ENCODE results near the gene FAM76A. TPM values are rescaled to one million over a fixed set of nuclear protein-coding genes. Genes with fewer than 3 reads are reported as not detected.

Gene FAM76A
- total RNA-seq, 1 donor from 2014 or later, result 6.1 TPM

- H3K27me3 ChIP-seq (ENCODE audit: insufficient read depth, low read length), result peaks cover 10% of the 10 kb centered on the region
- H3K4me3 ChIP-seq (ENCODE audit: insufficient read depth, low read depth, low read length), result no peak overlapping the region
- FAIRE-seq (no peak), DNase-seq (ENCODE audit: low read depth) (no peak)
- no peaks in the 10 kb centered on the region for H3K4me1 ChIP-seq (ENCODE audit: insufficient read depth, low read length)
- Mint-ChIP-seq H3K27me3 (ENCODE audit: low read depth, unreplicated experiment) (peaks cover 7% of the 10 kb centered on the region), H3K4me1 (ENCODE audit: low read depth, unreplicated experiment) (peaks cover 14% of the 10 kb centered on the region), H3K4me3 (ENCODE audit: unreplicated experiment) (no peak overlapping the region), H3K9me3 (ENCODE audit: unreplicated experiment) (peaks cover 11% of the 10 kb centered on the region), H3K27ac (ENCODE audit: unreplicated experiment) (no peak overlapping the region), H3K36me3 (ENCODE audit: low read depth, unreplicated experiment) (peaks cover 6% of the 10 kb centered on the region)
- H3K9me3 ChIP-seq (ENCODE audit: insufficient read depth, low read depth, low read length), result no peaks in the 10 kb centered on the region
- H3K79me2 ChIP-seq (ENCODE audit: insufficient read depth, low read length), result no peaks in the 10 kb centered on the region
- no peak overlapping the region for H3K27ac ChIP-seq (ENCODE audit: low read depth, low read length)
- no peak overlapping the region for H2AFZ ChIP-seq (ENCODE audit: low read depth, low read length)
- H3K36me3 ChIP-seq (ENCODE audit: insufficient read depth, low read length), result no peaks in the 10 kb centered on the region
- H3K9ac ChIP-seq (ENCODE audit: low read length), result no peak overlapping the region
- H4K20me1 ChIP-seq (ENCODE audit: insufficient read depth, low read length), result no peaks in the 10 kb centered on the region
- H3K4me2 ChIP-seq (ENCODE audit: low read length), result no peak overlapping the region
- TF ChIP-seq CTCF (IDR thresholded peaks at IDR 0.05; ENCODE audit: insufficient read depth, low read depth, low read length), result no peak
- no peak for TF ChIP-seq EZH2 (IDR thresholded peaks at IDR 0.05; ENCODE audit: insufficient read depth, low read length)
Observed at GRCh38 chr1:27716262-27716895, 9.4 kb upstream of the FAM76A start.

- H3K4me2 ChIP-seq (ENCODE audit: low read length), result no peak overlapping the region
- H3K9ac ChIP-seq (ENCODE audit: low read length), result no peak overlapping the region
- H3K27me3 ChIP-seq (ENCODE audit: insufficient read depth, low read length), result peaks cover 6% of the 10 kb centered on the region
- DNase-seq (ENCODE audit: low read depth) (no peak), FAIRE-seq (no peak)
- no peaks in the 10 kb centered on the region for H3K4me1 ChIP-seq (ENCODE audit: insufficient read depth, low read length)
- H3K27ac ChIP-seq (ENCODE audit: low read depth, low read length), result no peak overlapping the region
- no peaks in the 10 kb centered on the region for H3K79me2 ChIP-seq (ENCODE audit: insufficient read depth, low read length)
- no peak overlapping the region for H3K4me3 ChIP-seq (ENCODE audit: insufficient read depth, low read depth, low read length)
- H4K20me1 ChIP-seq (ENCODE audit: insufficient read depth, low read length), result no peaks in the 10 kb centered on the region
- TF ChIP-seq EZH2 (IDR thresholded peaks at IDR 0.05; ENCODE audit: insufficient read depth, low read length) (no peak), CTCF (IDR thresholded peaks at IDR 0.05; ENCODE audit: insufficient read depth, low read depth, low read length) (peak; percentile 25)
- H3K9me3 Mint-ChIP-seq (ENCODE audit: unreplicated experiment), result peaks cover 12% of the 10 kb centered on the region
- H2AFZ ChIP-seq (ENCODE audit: low read depth, low read length), result no peak overlapping the region
- H3K27me3 Mint-ChIP-seq (ENCODE audit: low read depth, unreplicated experiment), result peaks cover 7% of the 10 kb centered on the region
- H3K4me3 Mint-ChIP-seq (ENCODE audit: unreplicated experiment), result no peak overlapping the region
- H3K4me1 Mint-ChIP-seq (ENCODE audit: low read depth, unreplicated experiment), result no peaks in the 10 kb centered on the region
- H3K27ac Mint-ChIP-seq (ENCODE audit: unreplicated experiment), result no peak overlapping the region
- no peaks in the 10 kb centered on the region for H3K9me3 ChIP-seq (ENCODE audit: insufficient read depth, low read depth, low read length)
- H3K36me3 ChIP-seq (ENCODE audit: insufficient read depth, low read length), result no peaks in the 10 kb centered on the region
- peaks cover 1% of the 10 kb centered on the region for H3K36me3 Mint-ChIP-seq (ENCODE audit: low read depth, unreplicated experiment)
Observed at GRCh38 chr1:27719286-27720251, 6.2 kb upstream of the FAM76A start.
